Neural cell (in vitro differentiated cells): ENCODE results near the gene LRRC31. TPM values are rescaled to one million over a fixed set of nuclear protein-coding genes. Genes with fewer than 3 reads are reported as not detected.

Source experiments
- H2AFZ ChIP-seq: fragments of 200-600, 300-800 bp; sonication (generic), shearing (Covaris generic); 2 replicates; pipeline ENCODE4 v1.6.0; 2014; ENCODE audit warnings: low read depth, mild to moderate bottlenecking, antibody characterized with exemption, low read length, moderate library complexity
- H3F3A ChIP-seq: fragments of 200-600 bp; shearing (Covaris generic); 2 replicates; pipeline ENCODE4 v1.6.1; 2016; ENCODE audit warnings: mild to moderate bottlenecking, moderate library complexity, mixed read lengths, antibody characterized with exemption, low read length; ENCODE audit not compliant: insufficient read depth, poor library complexity, severe bottlenecking
- H3K27ac ChIP-seq: fragments of 200-600, 300-800 bp; sonication (generic), shearing (Covaris generic); 2 replicates; pipeline ENCODE4 v1.5.1; 2014; ENCODE audit warnings: mild to moderate bottlenecking, low read length, moderate library complexity
- H3K27me3 ChIP-seq: fragments of 300-800, 200-600 bp; sonication (generic), shearing (Covaris generic); 2 replicates; pipeline ENCODE4 v1.6.0; 2014; ENCODE audit warnings: mild to moderate bottlenecking, low read depth, low read length, moderate library complexity; ENCODE audit not compliant: insufficient read depth
- H3K36me3 ChIP-seq: fragments of 300-800, 200-600 bp; sonication (generic), shearing (Covaris generic); 2 replicates; pipeline ENCODE4 v1.5.1; 2014; ENCODE audit warnings: mild to moderate bottlenecking, antibody characterized with exemption, low read length, moderate library complexity; ENCODE audit not compliant: insufficient read depth
- H3K4me2 ChIP-seq: fragments of 300-800, 200-600 bp; sonication (generic), shearing (Covaris generic); 2 replicates; pipeline ENCODE4 v1.6.0; 2014; ENCODE audit warnings: mild to moderate bottlenecking, low read length
- H3K4me3 ChIP-seq: fragments of 300-800, 200-600 bp; sonication (generic), shearing (Covaris generic); 2 replicates; pipeline ENCODE4 v1.5.1; 2014; ENCODE audit warnings: mild to moderate bottlenecking, low read length, moderate library complexity
- H3K79me2 ChIP-seq: fragments of 200-600 bp; shearing (Covaris generic); replicated peaks from 2 replicates; pipeline ENCODE4 v1.6.0; 2014; ENCODE audit warnings: mild to moderate bottlenecking, low read length, moderate library complexity; ENCODE audit not compliant: insufficient read depth
- H3K9ac ChIP-seq: fragments of 300-800, 200-600 bp; sonication (generic), shearing (Covaris generic); 2 replicates; pipeline ENCODE4 v1.6.1; 2016; ENCODE audit warnings: mild to moderate bottlenecking, low read length, mixed read lengths
- H3K9me2 ChIP-seq: fragments of 200-600 bp; shearing (Covaris generic); 2 replicates; pipeline ENCODE4 v1.6.1; 2016; ENCODE audit warnings: mild to moderate bottlenecking, low read length, mixed read lengths; ENCODE audit not compliant: insufficient read depth
- H3K9me3 ChIP-seq: fragments of 200-600, 300-800 bp; sonication (generic), shearing (Covaris generic); 2 replicates; pipeline ENCODE4 v1.6.1; 2016; ENCODE audit warnings: mild to moderate bottlenecking, mixed run types, low read length, moderate library complexity, mixed read lengths
- H4K20me1 ChIP-seq: fragments of 200-600 bp; shearing (Covaris generic); 2 replicates; pipeline ENCODE4 v1.6.1; 2016; ENCODE audit warnings: mild to moderate bottlenecking, mixed run types; ENCODE audit not compliant: insufficient read depth
- EZH2 ChIP-seq: fragments of 200-600, 300-800 bp; shearing (Covaris generic), sonication (generic); IDR thresholded peaks from 2 replicates; pipeline ENCODE4 v1.6.1; 2014; ENCODE audit warnings: antibody characterized with exemption, low read length, borderline replicate concordance, mild to moderate bottlenecking; ENCODE audit not compliant: insufficient read depth, poor library complexity, severe bottlenecking
- POLR2AphosphoS5 ChIP-seq: IDR thresholded peaks from 2 replicates; pipeline ENCODE4 v1.6.1; 2012
- RAD21 ChIP-seq: fragments of 450-650 bp; conservative IDR thresholded peaks from 2 replicates; pipeline ENCODE4 v1.6.1; 2014; ENCODE audit warnings: antibody characterized with exemption, mild to moderate bottlenecking, moderate library complexity
- SMC3 ChIP-seq: fragments of 450-650 bp; conservative IDR thresholded peaks from 2 replicates; pipeline ENCODE4 v1.6.1; 2014; ENCODE audit warnings: antibody characterized with exemption, mild to moderate bottlenecking, moderate library complexity; ENCODE audit not compliant: poor library complexity
- TAF1 ChIP-seq: IDR thresholded peaks from 2 replicates; pipeline ENCODE4 v1.6.1; 2012; ENCODE audit warnings: low read depth
- polyA plus RNA-seq: library from polyadenylated mRNA; depleted of rRNA; stranded (reverse); fragments of >200 nt; gene quantifications from 2 replicates; pipeline ENCODE4 v1.2.3, GENCODE V29; 2014
- TF ChIP-seq, protein P1 (sequence below): IDR thresholded peaks from 2 replicates; pipeline ENCODE4 v1.6.1; 2012; ENCODE audit warnings: borderline replicate concordance
- TF ChIP-seq, protein P2 (sequence below): fragments of 450-650 bp; IDR thresholded peaks from 2 replicates; pipeline ENCODE4 v1.5.1; 2014; ENCODE audit warnings: antibody characterized with exemption, mild to moderate bottlenecking, moderate library complexity; ENCODE audit not compliant: poor library complexity, severe bottlenecking

Gene LRRC31
- polyA plus RNA-seq, 1 donor from 2014 or later, result not detected

DNA sequence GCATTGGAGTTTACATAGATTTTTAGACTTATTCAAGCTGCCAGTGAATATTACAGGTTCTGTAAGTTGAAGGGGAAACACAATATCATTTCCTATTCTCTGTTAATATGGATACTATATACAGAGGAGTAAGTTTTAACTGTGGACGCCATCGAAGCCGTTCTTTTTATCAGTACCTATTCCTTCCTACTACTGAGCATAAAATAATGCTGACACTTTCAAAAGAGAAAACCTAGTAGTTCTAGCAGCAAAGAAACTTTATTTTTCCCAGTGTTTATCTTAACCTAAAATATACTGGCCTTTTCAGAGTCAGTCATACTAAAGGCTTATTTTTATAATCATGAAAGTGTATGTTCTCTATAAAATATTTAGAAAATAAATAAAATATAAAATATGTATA is 14.2 kb downstream of the LRRC31 start:
- no peak overlapping the region for H3K4me3 ChIP-seq
- H3K27ac ChIP-seq, result no peak overlapping the region
- no peak overlapping the region for H3K4me2 ChIP-seq
- no peaks in the 10 kb centered on the region for H3F3A ChIP-seq
- H3K27me3 ChIP-seq, result no peaks in the 10 kb centered on the region
- no peak overlapping the region for H3K9ac ChIP-seq
- no peaks in the 10 kb centered on the region for H4K20me1 ChIP-seq
- H3K9me3 ChIP-seq, result no peaks in the 10 kb centered on the region
- H3K36me3 ChIP-seq, result no peaks in the 10 kb centered on the region
- H3K79me2 ChIP-seq, result no peaks in the 10 kb centered on the region
- H2AFZ ChIP-seq, result no peak overlapping the region
- no peaks in the 10 kb centered on the region for H3K9me2 ChIP-seq
- no peak for TF ChIP-seq SMC3
- no peak for TF ChIP-seq TAF1
- no peak for TF ChIP-seq RAD21
- TF ChIP-seq, protein P1, sequence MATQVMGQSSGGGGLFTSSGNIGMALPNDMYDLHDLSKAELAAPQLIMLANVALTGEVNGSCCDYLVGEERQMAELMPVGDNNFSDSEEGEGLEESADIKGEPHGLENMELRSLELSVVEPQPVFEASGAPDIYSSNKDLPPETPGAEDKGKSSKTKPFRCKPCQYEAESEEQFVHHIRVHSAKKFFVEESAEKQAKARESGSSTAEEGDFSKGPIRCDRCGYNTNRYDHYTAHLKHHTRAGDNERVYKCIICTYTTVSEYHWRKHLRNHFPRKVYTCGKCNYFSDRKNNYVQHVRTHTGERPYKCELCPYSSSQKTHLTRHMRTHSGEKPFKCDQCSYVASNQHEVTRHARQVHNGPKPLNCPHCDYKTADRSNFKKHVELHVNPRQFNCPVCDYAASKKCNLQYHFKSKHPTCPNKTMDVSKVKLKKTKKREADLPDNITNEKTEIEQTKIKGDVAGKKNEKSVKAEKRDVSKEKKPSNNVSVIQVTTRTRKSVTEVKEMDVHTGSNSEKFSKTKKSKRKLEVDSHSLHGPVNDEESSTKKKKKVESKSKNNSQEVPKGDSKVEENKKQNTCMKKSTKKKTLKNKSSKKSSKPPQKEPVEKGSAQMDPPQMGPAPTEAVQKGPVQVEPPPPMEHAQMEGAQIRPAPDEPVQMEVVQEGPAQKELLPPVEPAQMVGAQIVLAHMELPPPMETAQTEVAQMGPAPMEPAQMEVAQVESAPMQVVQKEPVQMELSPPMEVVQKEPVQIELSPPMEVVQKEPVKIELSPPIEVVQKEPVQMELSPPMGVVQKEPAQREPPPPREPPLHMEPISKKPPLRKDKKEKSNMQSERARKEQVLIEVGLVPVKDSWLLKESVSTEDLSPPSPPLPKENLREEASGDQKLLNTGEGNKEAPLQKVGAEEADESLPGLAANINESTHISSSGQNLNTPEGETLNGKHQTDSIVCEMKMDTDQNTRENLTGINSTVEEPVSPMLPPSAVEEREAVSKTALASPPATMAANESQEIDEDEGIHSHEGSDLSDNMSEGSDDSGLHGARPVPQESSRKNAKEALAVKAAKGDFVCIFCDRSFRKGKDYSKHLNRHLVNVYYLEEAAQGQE, result no peak
- TF ChIP-seq, protein P2, sequence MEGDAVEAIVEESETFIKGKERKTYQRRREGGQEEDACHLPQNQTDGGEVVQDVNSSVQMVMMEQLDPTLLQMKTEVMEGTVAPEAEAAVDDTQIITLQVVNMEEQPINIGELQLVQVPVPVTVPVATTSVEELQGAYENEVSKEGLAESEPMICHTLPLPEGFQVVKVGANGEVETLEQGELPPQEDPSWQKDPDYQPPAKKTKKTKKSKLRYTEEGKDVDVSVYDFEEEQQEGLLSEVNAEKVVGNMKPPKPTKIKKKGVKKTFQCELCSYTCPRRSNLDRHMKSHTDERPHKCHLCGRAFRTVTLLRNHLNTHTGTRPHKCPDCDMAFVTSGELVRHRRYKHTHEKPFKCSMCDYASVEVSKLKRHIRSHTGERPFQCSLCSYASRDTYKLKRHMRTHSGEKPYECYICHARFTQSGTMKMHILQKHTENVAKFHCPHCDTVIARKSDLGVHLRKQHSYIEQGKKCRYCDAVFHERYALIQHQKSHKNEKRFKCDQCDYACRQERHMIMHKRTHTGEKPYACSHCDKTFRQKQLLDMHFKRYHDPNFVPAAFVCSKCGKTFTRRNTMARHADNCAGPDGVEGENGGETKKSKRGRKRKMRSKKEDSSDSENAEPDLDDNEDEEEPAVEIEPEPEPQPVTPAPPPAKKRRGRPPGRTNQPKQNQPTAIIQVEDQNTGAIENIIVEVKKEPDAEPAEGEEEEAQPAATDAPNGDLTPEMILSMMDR, result no peak

DNA sequence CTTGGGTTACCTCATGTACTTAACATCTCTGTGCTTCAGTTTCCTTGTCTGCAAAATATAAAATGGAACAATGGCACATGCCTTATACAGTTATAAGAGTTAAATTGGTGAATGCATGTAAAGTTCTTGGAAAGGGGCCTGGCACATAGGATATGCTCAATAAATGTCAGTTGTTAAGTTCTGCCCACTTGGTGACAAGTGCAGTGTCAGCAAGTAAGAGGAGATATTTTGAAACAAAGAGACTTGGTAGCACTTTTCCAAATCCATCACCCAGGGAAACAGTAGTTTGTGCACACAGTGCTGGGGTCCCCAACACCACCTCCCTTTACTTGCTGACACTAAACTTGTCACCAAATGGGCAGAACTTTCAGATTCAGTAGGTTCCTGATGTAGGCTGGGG is 19.1 kb downstream of the LRRC31 start:
- H3K36me3 ChIP-seq, result no peaks in the 10 kb centered on the region
- H2AFZ ChIP-seq, result no peak overlapping the region
- no peaks in the 10 kb centered on the region for H3K27me3 ChIP-seq
- H4K20me1 ChIP-seq, result no peaks in the 10 kb centered on the region
- no peaks in the 10 kb centered on the region for H3K9me3 ChIP-seq
- H3K9ac ChIP-seq, result no peak overlapping the region
- H3K4me2 ChIP-seq, result no peak overlapping the region
- no peak overlapping the region for H3K4me3 ChIP-seq
- no peak overlapping the region for H3K27ac ChIP-seq
- H3K79me2 ChIP-seq, result no peaks in the 10 kb centered on the region
- TF ChIP-seq TAF1 (no peak), EZH2 (no peak), SMC3 (no peak)
- H3F3A ChIP-seq, result no peaks in the 10 kb centered on the region
- no peaks in the 10 kb centered on the region for H3K9me2 ChIP-seq

DNA sequence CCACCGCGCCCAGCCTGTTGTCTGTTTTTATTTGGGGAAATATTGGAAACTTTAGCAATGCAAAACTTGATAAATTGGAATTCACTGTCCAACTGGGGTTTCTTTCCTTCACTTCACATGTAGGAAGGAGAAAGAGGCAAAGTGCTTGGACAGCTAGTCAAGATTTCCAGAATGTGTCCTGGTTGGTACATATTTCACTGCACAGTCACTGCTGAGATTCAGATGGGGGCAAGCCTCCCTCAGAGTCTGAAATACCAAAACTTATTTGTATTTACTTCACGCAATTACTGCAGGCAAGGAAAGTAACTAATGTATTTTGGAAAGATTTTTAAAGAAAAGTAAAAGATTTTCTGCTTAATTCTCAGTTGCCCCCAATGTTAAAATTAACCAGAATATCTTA is 21.0 kb downstream of the LRRC31 start:
- no peak overlapping the region for H3K4me2 ChIP-seq
- H3K9ac ChIP-seq, result no peak overlapping the region
- H3K27me3 ChIP-seq, result no peaks in the 10 kb centered on the region
- no peaks in the 10 kb centered on the region for H3F3A ChIP-seq
- TF ChIP-seq POLR2AphosphoS5, result no peak
- TF ChIP-seq EZH2, result no peak
- no peak for TF ChIP-seq RAD21
- H3K4me3 ChIP-seq, result no peak overlapping the region
- no peak overlapping the region for H3K27ac ChIP-seq
- no peaks in the 10 kb centered on the region for H3K9me2 ChIP-seq
- H4K20me1 ChIP-seq, result no peaks in the 10 kb centered on the region
- no peak overlapping the region for H2AFZ ChIP-seq
- H3K9me3 ChIP-seq, result no peaks in the 10 kb centered on the region
- no peaks in the 10 kb centered on the region for H3K36me3 ChIP-seq
- H3K79me2 ChIP-seq, result no peaks in the 10 kb centered on the region
